UCSD-AML1 (cell line): Measurements from ENCODE around the gene HOXA13.

Source experiments
- DNase-seq: peaks from one replicate; lab custom pipeline; 2025; ENCODE audit not compliant: unreplicated experiment; lab: John Stamatoyannopoulos, UW

Gene HOXA13

GRCh38 chr7:27171325-27171636, 28.6 kb downstream of the HOXA13 start:
- DNase-seq: peak; percentile 30

DNA sequence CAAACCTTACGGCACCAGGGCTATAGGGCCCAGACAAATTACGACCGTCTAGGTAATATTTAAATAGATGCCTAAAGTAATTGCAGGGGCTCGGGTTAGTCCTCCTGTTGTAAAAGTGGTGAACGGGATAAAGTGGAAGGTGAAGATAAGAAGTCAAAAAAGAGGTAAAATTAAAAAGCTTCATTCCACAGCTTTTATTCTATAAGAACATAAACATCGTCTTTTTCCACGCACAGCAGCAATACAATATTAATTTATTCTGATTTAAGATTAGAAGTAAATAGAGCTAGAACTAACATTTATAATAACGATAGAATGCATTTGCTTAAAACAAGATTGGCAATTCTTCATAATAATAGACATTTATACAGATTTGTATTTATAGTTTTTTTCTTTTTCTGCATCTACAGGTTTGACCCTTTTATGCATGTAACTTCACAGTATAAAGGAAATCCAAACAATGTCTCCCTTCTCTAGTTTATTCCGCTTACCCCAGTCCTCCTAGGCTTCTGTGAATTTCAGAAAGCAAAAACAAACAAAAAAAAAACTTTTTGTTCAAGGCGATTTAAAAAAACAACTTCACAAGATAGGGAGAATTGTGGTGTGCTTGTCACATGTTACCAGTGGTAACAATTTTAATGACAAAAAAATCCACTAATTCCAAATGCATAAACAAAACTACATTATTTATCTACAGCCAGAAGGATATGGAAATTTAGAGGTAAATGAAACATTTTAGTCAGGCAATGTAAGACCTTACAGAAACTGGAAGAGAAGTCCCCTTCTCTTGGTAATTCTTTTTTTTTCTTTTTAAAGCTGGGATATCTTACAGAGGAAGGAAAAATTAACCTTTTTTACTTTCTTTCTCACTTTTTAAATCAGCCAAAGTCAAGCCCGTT, 29.2 kb downstream of the HOXA13 start:
- DNase-seq: no peak

DNA sequence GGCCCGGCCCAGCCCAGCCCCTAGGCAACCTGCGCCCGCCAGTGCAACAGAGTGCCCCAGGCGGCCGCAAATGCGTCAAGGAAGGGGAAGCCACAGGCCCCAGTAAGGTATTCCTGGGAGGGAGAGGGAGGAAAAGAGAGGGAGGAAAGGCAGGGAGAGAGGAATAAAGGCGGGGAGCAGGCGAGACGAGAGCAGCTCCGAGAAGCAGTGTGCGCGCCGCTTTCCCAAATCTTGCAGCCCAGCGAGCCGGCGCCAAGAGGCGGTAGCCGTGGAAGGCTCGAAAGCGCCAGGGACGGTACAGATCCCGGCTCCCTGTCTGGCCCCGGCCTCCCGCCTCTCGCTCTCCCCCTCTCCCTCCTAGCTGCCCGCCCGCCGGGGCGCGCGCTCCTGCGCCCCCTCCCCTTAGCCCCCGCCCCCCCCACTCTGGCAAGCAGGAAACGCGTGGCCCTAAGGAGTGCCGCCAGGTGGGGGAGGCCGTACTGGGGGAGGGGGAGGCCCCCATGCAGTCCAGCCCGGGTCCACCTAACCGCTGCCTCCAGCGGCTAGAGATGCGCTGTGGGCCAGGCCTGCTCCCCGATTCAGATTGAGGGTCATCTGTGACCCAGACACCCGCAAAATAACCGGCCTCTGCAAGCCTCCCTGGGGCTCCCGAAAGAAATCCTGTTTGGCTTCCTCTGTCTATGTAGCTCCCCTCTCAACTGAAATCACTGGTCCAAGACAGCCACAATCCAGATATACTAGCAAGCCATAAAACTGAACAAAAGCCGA, 30.0 kb downstream of the HOXA13 start:
- DNase-seq: peak; percentile 44

- DNase-seq: peak; percentile 66
Measured at GRCh38 chr7:27168265-27168947, 31.5 kb downstream of the HOXA13 start.

- no peak for DNase-seq
Measured at GRCh38 chr7:27167916-27168264, 32.0 kb downstream of the HOXA13 start.

DNA sequence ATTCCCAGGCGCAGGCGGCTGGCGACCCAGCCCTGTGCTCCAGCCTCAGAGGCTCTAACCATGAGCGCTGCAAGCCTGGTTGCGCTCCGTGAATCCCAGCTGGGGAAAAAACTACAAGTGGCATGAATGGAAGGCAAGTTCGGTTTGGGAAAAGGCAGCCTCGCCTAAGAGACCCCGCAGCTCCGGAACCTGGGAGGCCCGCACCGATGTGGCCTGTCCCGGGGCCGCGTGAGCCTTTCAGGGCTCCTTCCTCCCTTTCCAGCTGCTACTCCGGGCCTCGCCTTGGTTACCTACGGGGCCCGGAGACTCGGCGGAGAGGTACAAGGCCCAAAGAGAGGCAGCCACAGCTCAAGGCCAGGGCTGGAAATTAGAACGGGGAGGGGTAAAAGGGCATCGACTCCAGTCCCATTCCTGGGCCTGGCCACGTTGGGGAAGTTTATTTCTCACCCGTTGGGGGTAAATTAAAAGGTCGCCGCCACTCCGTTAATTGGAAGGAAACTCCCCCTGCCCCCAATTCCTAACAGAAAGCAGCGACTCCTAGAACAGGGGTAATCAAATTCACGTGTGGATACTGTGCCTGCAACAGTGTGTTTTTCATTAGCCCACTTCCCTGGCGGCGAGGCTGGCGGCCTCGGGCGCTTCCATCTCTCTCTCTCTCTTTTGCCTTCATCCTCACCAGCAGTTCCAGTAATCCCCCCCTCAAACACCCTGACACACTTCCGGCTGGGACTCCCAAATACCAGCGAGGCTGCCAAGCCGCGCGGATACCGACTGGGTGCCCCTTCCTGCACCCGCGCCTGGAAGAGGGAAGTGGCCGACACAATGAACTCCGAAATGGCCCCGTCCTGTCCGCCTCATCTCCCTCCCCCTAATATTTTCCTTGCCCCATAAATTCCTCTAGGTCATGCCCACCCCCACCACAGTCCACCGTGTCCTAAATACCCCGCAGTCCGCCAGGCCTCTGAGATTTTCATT, 33.1 kb downstream of the HOXA13 start:
- peak; percentile 69 for DNase-seq

- DNase-seq: no peak
Measured at GRCh38 chr7:27165996-27166530, 33.8 kb downstream of the HOXA13 start.

- DNase-seq: no peak
Measured at GRCh38 chr7:27165089-27165995, 34.5 kb downstream of the HOXA13 start, which contains the start of gene HOXA9. HOXA9 (minus strand) TSS chr7:27165537; CDS start chr7:27165457, 80 bp downstream.

GRCh38 chr7:27164367-27165088, 35.4 kb downstream of the HOXA13 start:
- no peak for DNase-seq

DNA sequence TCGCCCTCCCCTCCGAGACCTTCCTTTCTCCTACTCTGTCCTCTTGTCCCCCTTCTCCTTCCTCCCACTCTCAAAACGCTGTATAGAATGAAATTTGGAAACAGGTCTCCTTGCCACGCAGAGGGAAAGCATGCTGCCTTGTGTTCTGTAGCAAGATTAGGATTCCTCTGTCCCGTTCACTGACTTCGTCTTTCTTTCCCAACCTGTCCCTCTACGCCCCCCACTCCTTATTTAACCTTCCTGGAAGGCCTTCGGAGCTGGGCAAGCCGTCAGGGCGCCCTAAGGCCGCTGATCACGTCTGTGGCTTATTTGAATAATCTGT, 35.9 kb downstream of the HOXA13 start:
- no peak for DNase-seq

DNA sequence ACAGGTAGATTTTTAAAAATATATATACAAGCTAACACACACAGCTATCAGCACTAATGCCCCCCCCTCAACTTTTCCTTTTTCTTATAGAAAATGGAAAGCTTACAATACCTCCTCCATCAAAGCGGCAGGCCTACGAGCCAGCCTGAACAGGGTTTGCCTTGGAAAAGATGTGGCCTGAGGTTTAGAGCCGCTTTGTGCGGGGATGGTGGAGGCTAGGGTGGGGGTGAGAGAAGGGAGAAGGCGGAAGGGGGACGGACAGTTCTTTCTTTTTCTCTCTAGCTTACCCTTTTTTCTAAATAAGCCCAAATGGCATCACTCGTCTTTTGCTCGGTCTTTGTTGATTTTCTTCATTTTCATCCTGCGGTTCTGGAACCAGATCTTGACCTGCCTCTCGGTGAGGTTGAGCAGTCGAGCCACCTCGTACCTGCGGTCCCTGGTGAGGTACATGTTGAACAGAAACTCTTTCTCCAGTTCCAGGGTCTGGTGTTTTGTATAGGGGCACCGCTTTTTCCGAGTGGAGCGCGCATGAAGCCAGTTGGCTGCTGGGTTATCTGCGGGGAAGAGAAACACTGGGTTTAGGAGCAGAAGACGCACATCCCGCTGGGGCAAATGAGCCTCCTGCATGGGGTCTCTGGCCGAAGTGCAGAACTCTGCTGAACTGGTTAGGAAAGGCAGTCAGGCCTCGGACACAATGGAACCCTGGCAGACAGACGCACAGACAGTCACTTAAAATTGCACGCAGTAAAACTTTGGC, 36.4 kb downstream of the HOXA13 start:
- no peak for DNase-seq

DNA sequence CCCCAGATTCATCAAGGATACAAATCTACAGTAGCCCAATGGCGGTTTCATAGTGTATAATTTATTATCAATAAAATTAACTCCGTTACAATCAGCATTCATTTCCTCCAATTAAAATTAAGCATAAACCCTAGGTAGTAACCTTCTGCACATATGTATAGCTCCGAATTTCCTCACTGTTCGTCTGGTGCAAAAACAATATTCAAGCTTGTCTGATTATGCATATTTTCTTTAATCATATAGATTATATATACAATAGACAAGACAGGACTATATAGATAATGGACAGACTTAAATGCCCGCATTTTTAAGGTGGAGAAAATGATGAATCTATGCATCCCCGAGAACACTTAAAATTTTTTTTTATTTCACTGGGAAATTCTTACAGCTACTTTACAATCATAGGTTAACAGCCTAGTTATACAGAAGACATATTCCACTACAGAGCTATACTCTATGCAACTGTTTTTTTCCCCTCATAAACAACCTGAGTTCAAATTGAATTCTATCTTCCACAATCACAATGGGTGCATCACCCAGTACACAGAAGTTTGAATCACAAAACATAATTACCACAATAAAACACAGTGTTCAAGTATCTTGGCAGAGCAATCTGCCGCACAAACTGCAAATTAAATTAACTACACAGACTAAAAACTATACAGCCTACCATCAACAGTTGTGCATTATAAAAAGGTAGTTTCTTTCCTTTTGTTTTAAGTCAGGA, 37.2 kb downstream of the HOXA13 start:
- DNase-seq: no peak

GRCh38 chr7:27161721-27162560, 38.0 kb downstream of the HOXA13 start:
- DNase-seq: no peak

- DNase-seq: peak; percentile 65
Measured at GRCh38 chr7:27161214-27161720, 38.6 kb downstream of the HOXA13 start.

DNA sequence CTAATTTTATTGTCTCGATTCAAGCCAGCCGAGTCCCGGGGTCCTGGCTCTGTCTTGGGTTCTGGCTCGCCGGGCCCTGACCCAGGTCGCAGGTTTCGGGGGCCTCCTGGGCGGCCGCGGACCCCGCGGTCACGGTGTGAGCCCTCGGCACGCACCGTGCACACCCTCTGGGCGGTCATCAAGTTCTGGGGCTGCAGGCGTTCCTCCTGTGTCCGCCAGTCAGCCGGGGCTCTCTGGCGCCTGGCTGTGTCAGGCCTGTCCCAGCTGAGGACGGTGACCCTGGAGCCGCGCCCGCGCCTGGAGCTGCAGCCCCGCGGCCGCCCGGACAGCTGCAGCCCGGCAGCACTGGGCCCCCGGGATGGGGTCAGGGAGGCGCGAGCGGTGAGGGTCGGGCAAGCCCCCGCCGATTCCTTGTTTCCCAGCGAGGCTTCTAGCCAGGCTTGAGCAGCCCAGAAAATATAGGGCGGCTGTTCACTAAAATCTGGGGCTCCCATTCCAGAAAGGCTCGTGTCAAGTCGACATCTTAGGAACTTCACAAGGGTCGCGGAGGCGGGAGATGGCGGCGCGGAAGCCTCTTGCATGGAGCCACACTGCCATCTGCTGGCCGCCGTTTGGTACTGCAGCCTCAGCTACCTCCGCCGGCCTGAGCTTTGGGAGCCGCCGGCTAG, 39.2 kb downstream of the HOXA13 start:
- DNase-seq: peak; percentile 75

DNA sequence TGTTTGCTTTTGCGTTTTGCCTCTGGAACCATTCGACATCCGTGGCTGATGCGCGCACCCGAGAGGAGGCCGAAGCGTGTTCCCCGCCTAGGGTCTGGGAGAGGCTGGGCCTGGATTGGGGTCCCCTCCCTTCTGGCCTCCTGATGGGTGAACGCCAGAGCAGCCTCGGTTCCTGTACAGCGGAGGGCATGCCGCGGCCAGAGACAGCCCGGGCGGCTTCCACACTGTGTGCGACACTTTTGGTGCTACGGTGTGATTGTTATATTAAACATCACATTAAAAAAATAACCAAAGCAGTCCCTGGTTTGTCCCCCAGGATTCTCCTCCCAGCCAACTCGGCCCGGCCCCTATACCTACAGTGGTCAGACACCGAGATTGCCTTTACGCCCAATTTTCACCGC, 39.7 kb downstream of the HOXA13 start:
- DNase-seq: peak; percentile 34
